OCI-LY3 (cell line): Measurements from ENCODE around the gene PDE1A.

ENCODE experiments used
- EZH2phosphoT487 ChIP-seq: fragments of 200-600 bp; shearing (Covaris generic); IDR thresholded peaks from 2 replicates; pipeline ENCODE4 v1.6.1; 2018; ENCODE audit warnings: antibody characterized with exemption, mixed run types, low read depth
- TF ChIP-seq, protein P1 (sequence below): fragments of 200-600, 300-600 bp; sonication (generic); IDR thresholded peaks from 2 replicates; pipeline ENCODE4 v1.5.1; 2014; ENCODE audit warnings: antibody characterized with exemption, low read length, low read depth

DNA sequence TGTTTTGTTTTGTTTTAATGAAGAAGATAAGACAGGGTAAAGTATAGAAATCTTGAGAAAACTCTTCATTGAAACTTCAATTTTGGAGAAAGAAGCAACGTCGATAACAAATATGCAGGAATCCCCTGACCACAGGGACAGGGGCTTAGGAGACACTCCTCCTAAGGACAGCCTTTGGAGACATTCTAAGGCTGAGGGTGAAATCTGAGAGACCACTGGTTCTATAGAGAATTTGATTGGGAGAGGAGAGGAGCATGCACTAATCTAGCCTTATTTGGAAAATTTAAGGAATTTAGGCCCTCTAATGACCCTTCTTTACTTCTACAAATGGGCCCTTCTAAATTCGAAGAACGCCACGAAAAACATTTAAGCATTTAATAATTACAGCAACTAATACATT lies 233.5 kb downstream of the PDE1A start:
- TF ChIP-seq, protein P1, sequence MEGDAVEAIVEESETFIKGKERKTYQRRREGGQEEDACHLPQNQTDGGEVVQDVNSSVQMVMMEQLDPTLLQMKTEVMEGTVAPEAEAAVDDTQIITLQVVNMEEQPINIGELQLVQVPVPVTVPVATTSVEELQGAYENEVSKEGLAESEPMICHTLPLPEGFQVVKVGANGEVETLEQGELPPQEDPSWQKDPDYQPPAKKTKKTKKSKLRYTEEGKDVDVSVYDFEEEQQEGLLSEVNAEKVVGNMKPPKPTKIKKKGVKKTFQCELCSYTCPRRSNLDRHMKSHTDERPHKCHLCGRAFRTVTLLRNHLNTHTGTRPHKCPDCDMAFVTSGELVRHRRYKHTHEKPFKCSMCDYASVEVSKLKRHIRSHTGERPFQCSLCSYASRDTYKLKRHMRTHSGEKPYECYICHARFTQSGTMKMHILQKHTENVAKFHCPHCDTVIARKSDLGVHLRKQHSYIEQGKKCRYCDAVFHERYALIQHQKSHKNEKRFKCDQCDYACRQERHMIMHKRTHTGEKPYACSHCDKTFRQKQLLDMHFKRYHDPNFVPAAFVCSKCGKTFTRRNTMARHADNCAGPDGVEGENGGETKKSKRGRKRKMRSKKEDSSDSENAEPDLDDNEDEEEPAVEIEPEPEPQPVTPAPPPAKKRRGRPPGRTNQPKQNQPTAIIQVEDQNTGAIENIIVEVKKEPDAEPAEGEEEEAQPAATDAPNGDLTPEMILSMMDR = no peak
- no peak for TF ChIP-seq EZH2phosphoT487
